Gastrocnemius medialis (tissue), 4 donors: ENCODE data around the gene OTC.

ENCODE experiments used
- POLR2A ChIP-seq, 2 donors: fragments of 450-650 bp; IDR thresholded peaks; one replicate each; pipeline ENCODE4 v1.6.1; 2017; ENCODE audit warnings: antibody characterized with exemption in 2 of 2, mild to moderate bottlenecking in 2 of 2, moderate library complexity in 2 of 2
- TF ChIP-seq, protein P1 (sequence below), 5 experiments: fragments of 450-650 bp in 3 of 5; fragments of 200-600 bp in 2 of 5; sonication (generic) in 2 of 5; IDR thresholded peaks in 4 of 5; conservative IDR thresholded peaks in 1 of 5; 1 replicate in 4 of 5; 2 replicates in 1 of 5; pipeline ENCODE4 v1.5.1; 2016 to 2019; ENCODE audit warnings: antibody characterized with exemption in 5 of 5, mild to moderate bottlenecking in 3 of 5, moderate library complexity in 3 of 5

DNA sequence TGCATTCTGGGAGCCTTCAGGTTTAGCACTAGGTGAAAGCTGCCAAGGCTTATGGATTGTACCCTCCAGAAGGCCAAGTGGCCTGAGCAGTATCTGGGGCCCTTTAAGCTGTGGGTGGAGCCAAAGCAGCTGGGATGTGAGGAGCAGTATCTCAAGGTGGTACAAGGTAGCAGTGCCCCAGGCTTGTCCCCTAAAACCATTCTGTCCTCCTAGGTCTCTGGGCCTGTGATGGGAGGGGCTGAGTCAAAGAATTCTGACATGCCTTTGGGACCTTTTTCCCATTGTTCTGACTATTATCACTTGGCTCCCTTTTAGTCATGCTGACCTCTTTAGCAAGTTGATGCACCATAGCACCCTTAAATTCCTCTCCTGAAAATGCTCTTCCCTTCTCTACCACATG lies 109.9 kb downstream of the OTC start:
- TF ChIP-seq, protein P1, sequence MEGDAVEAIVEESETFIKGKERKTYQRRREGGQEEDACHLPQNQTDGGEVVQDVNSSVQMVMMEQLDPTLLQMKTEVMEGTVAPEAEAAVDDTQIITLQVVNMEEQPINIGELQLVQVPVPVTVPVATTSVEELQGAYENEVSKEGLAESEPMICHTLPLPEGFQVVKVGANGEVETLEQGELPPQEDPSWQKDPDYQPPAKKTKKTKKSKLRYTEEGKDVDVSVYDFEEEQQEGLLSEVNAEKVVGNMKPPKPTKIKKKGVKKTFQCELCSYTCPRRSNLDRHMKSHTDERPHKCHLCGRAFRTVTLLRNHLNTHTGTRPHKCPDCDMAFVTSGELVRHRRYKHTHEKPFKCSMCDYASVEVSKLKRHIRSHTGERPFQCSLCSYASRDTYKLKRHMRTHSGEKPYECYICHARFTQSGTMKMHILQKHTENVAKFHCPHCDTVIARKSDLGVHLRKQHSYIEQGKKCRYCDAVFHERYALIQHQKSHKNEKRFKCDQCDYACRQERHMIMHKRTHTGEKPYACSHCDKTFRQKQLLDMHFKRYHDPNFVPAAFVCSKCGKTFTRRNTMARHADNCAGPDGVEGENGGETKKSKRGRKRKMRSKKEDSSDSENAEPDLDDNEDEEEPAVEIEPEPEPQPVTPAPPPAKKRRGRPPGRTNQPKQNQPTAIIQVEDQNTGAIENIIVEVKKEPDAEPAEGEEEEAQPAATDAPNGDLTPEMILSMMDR (IDR thresholded peaks at IDR 0.05 in 4 of 5, conservative IDR thresholded peaks at IDR 0.05 in 1 of 5), result no peak
- no peak for TF ChIP-seq POLR2A (IDR thresholded peaks at IDR 0.05)
